ENCODE results near the gene CD109. TPM values are rescaled to one million over a fixed set of nuclear protein-coding genes. Genes with fewer than 3 reads are reported as not detected.

Gene CD109
- total RNA-seq, 4 donors from 2014 or later = 1.3 to 3.8 (median 2.8) TPM

DNA sequence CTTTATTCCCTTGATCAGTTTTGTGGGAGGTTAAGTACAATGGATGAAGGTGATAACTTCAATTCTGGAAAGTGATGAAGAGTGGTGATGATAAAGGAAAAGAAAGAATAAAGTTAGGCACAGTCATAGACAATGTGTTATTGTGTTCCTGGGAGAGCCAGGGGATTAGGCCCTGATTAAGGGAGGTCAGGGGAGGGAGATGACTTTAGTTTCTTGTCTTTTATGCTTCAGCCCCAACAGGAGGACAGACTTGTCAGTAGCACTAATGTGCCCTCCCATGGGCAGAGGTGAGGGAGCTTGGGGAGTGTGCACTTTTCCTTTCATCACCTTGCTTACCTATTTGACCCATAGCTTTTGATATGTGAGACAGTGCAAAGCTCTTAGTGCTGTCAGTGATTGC, 115.7 kb downstream of the CD109 start:
- DNase-seq = no peak
- in situ Hi-C loops (cut with MboI; ENCODE audit: low sequenced_read_pairs in 4 of 4) = no loop called here
- ATAC-seq = no peak
- no peak for TF ChIP-seq POLR2A (IDR thresholded peaks at IDR 0.05)
- TF ChIP-seq, protein P1, sequence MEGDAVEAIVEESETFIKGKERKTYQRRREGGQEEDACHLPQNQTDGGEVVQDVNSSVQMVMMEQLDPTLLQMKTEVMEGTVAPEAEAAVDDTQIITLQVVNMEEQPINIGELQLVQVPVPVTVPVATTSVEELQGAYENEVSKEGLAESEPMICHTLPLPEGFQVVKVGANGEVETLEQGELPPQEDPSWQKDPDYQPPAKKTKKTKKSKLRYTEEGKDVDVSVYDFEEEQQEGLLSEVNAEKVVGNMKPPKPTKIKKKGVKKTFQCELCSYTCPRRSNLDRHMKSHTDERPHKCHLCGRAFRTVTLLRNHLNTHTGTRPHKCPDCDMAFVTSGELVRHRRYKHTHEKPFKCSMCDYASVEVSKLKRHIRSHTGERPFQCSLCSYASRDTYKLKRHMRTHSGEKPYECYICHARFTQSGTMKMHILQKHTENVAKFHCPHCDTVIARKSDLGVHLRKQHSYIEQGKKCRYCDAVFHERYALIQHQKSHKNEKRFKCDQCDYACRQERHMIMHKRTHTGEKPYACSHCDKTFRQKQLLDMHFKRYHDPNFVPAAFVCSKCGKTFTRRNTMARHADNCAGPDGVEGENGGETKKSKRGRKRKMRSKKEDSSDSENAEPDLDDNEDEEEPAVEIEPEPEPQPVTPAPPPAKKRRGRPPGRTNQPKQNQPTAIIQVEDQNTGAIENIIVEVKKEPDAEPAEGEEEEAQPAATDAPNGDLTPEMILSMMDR (IDR thresholded peaks at IDR 0.05 in 4 of 5, conservative IDR thresholded peaks at IDR 0.05 in 1 of 5) = no peak
- H3K4me1 ChIP-seq = no peaks in the 10 kb centered on the region
- no peak overlapping the region for H3K27ac ChIP-seq
- no peaks in the 10 kb centered on the region for H3K9me3 ChIP-seq
- no peaks in the 10 kb centered on the region for H3K36me3 ChIP-seq
- no peak overlapping the region for H3K4me3 ChIP-seq
- H3K27me3 ChIP-seq = no peaks in the 10 kb centered on the region
- intact Hi-C loops (cut with DNase I; ENCODE audit: low total_unique reads) = no loop called here

DNA sequence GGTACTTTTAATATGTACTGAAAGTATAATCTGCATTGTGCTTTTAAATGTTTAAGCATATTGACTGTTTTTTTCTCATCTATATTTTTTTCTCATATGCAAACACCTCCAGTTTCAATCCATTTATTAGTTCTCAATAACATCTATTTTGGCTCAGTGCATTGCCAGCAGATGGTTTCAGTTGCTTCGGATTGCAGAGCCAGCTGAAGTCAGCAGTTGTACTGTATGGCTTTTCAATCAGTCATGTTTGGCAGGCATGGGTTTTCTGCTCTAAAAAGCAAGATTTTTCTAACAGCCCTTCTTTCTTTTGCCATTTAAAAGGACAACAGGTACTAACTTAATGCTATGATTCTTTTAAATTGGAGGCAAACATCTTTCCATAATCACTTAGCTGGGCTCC, 121.2 kb downstream of the CD109 start:
- Histone ChIP-seq H3K4me3 (no peak overlapping the region), H3K36me3 (no peaks in the 10 kb centered on the region), H3K9me3 (no peaks in the 10 kb centered on the region), H3K27me3 (no peaks in the 10 kb centered on the region), H3K4me1 (no peaks in the 10 kb centered on the region), H3K27ac (no peak overlapping the region)
- in situ Hi-C loops (cut with MboI; ENCODE audit: low sequenced_read_pairs in 4 of 4) (no loop called here), intact Hi-C loops (cut with DNase I; ENCODE audit: low total_unique reads) (no loop called here)
- TF ChIP-seq, protein P1 (IDR thresholded peaks at IDR 0.05 in 4 of 5, conservative IDR thresholded peaks at IDR 0.05 in 1 of 5) = no peak
- no peak for TF ChIP-seq POLR2A (IDR thresholded peaks at IDR 0.05)
- DNase-seq (no peak), ATAC-seq (no peak)

DNA sequence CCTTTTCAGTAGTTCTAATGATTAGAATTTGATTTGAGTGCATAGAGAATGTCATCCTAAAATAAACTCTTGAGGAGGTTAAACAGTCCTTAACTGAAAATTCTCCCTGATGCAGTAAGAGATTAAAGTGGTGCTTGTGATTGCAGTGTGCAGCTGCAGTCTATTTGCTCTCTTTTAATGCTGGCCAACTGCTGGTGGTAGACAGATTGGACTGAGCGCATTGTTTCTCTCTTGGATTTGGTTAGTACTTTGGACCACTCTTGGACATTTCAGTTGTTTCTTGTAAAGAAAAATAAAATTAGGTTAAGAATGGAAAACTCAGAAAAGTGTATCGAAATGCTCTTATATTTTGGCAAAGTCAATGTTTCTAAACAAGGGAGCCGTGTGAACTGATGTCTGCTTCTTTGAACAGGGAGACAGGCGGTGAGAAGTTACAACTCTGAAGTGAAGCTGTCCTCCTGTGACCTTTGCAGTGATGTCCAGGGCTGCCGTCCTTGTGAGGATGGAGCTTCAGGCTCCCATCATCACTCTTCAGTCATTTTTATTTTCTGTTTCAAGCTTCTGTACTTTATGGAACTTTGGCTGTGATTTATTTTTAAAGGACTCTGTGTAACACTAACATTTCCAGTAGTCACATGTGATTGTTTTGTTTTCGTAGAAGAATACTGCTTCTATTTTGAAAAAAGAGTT, 127.2 kb downstream of the CD109 start:
- Histone ChIP-seq H3K4me3 (no peak overlapping the region), H3K27ac (no peak overlapping the region), H3K27me3 (no peaks in the 10 kb centered on the region), H3K4me1 (no peaks in the 10 kb centered on the region), H3K36me3 (no peaks in the 10 kb centered on the region), H3K9me3 (no peaks in the 10 kb centered on the region)
- DNase-seq (no peak), ATAC-seq (no peak)
- TF ChIP-seq, protein P1 (IDR thresholded peaks at IDR 0.05 in 4 of 5, conservative IDR thresholded peaks at IDR 0.05 in 1 of 5) = no peak
- no peak for TF ChIP-seq POLR2A (IDR thresholded peaks at IDR 0.05)
- intact Hi-C loops (cut with DNase I; ENCODE audit: low total_unique reads) = no loop called here
- in situ Hi-C loops (cut with MboI; ENCODE audit: low sequenced_read_pairs in 4 of 4) = no loop called here

DNA sequence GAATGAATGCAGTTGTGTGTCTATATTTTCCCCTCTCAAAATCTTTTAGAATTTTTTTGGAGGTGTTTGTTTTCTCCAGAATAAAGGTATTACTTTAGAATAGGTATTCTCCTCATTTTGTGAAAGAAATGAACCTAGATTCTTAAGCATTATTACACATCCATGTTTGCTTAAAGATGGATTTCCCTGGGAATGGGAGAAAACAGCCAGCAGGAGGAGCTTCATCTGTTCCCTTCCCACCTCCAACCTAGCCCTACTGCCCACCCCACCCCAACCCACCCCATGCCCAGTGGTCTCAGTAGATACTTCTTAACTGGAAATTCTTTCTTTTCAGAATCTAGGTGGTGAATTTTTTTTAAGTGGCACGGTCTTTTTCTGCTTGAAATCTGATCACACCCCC, 127.8 kb downstream of the CD109 start:
- Histone ChIP-seq H3K27me3 (no peaks in the 10 kb centered on the region), H3K4me1 (no peaks in the 10 kb centered on the region), H3K27ac (no peak overlapping the region), H3K9me3 (no peaks in the 10 kb centered on the region), H3K4me3 (no peak overlapping the region), H3K36me3 (no peaks in the 10 kb centered on the region)
- ATAC-seq (no peak), DNase-seq (no peak)
- no peak for TF ChIP-seq POLR2A (IDR thresholded peaks at IDR 0.05)
- TF ChIP-seq, protein P1 (IDR thresholded peaks at IDR 0.05 in 4 of 5, conservative IDR thresholded peaks at IDR 0.05 in 1 of 5) = no peak
- in situ Hi-C loops (cut with MboI; ENCODE audit: low sequenced_read_pairs in 4 of 4) = no loop called here
- intact Hi-C loops (cut with DNase I; ENCODE audit: low total_unique reads) = no loop called here

DNA sequence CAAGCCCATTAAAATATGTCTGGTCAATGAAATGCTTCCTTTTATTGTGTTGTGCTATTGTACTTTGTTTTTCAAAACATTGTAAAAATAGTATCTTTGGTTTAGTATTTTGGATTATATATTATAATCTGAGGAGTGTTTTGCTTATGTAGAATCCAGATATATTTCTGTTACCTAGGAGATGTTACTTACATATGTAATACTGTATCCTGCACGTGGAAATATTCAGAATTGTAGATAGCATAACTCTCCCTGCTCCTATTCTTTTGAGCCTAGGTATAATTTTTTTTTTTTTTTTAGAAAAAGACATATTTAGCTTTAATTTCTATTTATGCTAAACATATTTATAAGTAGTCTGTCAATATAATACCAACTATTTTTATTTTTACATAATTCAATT, 130.6 kb downstream of the CD109 start:
- H3K9me3 ChIP-seq = no peaks in the 10 kb centered on the region
- H3K4me3 ChIP-seq = no peak overlapping the region
- H3K4me1 ChIP-seq = no peaks in the 10 kb centered on the region
- H3K36me3 ChIP-seq = no peaks in the 10 kb centered on the region
- ATAC-seq (no peak), DNase-seq (no peak)
- H3K27me3 ChIP-seq = no peaks in the 10 kb centered on the region
- intact Hi-C loops (cut with DNase I; ENCODE audit: low total_unique reads) (no loop called here), in situ Hi-C loops (cut with MboI; ENCODE audit: low sequenced_read_pairs in 4 of 4) (no loop called here)
- TF ChIP-seq, protein P1 (IDR thresholded peaks at IDR 0.05 in 4 of 5, conservative IDR thresholded peaks at IDR 0.05 in 1 of 5) = no peak
- no peak for TF ChIP-seq POLR2A (IDR thresholded peaks at IDR 0.05)
- no peak overlapping the region for H3K27ac ChIP-seq

Data from gastrocnemius medialis (tissue), 4 donors.